Natural killer cell (primary cell): ENCODE data around the gene SUN5. TPM values are rescaled to one million over a fixed set of nuclear protein-coding genes. Genes with fewer than 3 reads are reported as not detected.

ENCODE experiments used
- ATAC-seq, 3 donors: fragments of 150-1000 bp in 2 of 3; fragments of 200-7000 bp in 1 of 3; cut with Tn5 transposase; 1 replicate in 1 of 3; 2 replicates in 2 of 3; pipeline ENCODE4 v1.10.0; 2021; ENCODE audit warnings: mild to moderate bottlenecking in 2 of 3, moderate library complexity in 2 of 3
- DNase-seq, 2 donors: peaks; one replicate each; pipeline versions ENCODE4 v3.0.0 to v3.0.0-alpha.2; 2013 to 2021; ENCODE audit warnings: mixed read lengths in 1 of 2
- H3K27ac ChIP-seq: one replicate; pipeline ENCODE4 v1.5.1; 2013; ENCODE audit warnings: mild to moderate bottlenecking, low read length
- H3K27me3 ChIP-seq: one replicate; pipeline ENCODE4 v1.6.1; 2013; ENCODE audit warnings: low read length; ENCODE audit not compliant: control insufficient read depth, insufficient read depth
- H3K36me3 ChIP-seq: one replicate; pipeline ENCODE4 v1.6.1; 2013; ENCODE audit warnings: low read length; ENCODE audit not compliant: control insufficient read depth, insufficient read depth
- H3K4me1 ChIP-seq: one replicate; pipeline ENCODE4 v1.6.1; 2013; ENCODE audit warnings: low read length; ENCODE audit not compliant: control insufficient read depth, insufficient read depth
- H3K4me3 ChIP-seq: one replicate; pipeline ENCODE4 v1.5.1; 2013; ENCODE audit warnings: low read length
- H3K9me3 ChIP-seq: one replicate; pipeline ENCODE4 v1.6.1; 2013; ENCODE audit warnings: low read length; ENCODE audit not compliant: control insufficient read depth, insufficient read depth
- H3K27ac Mint-ChIP-seq, 2 donors: one replicate each; pipeline ENCODE4 v1.8.0; 2022; ENCODE audit warnings: mild to moderate bottlenecking in 2 of 2, mixed read lengths in 2 of 2, moderate library complexity in 1 of 2
- H3K27me3 Mint-ChIP-seq, 2 donors: one replicate each; pipeline ENCODE4 v1.8.0; 2022; ENCODE audit warnings: low read depth in 2 of 2, mixed read lengths in 2 of 2
- H3K36me3 Mint-ChIP-seq: one replicate; pipeline ENCODE4 v1.8.0; 2022; ENCODE audit warnings: mixed read lengths
- H3K4me1 Mint-ChIP-seq, 2 donors: one replicate each; pipeline ENCODE4 v1.8.0; 2022; ENCODE audit warnings: mixed read lengths in 2 of 2
- H3K4me3 Mint-ChIP-seq: one replicate; pipeline ENCODE4 v1.8.0; 2022; ENCODE audit warnings: mild to moderate bottlenecking, moderate library complexity, mixed read lengths
- H3K9me3 Mint-ChIP-seq, 2 donors: one replicate each; pipeline ENCODE4 v1.8.0; 2022; ENCODE audit warnings: mixed read lengths in 2 of 2
- WGBS: methylation state at CpG from one replicate; pipeline ENCODE4 v1.1.7; 2013; ENCODE audit warnings: missing lambda C conversion rate; ENCODE audit not compliant: insufficient coverage; 5-methylcytosine and 5-hydroxymethylcytosine counted together
- intact Hi-C: fragments of 100-400 bp; cut with micrococcal nuclease; formaldehyde crosslinking; loops from one replicate; pipeline ENCODE4 v1.14.2; 2022
- total RNA-seq, 4 donors: library from RNA; stranded (reverse); fragments of 120-200 nt in 1 of 4; gene quantifications; one replicate each; pipeline versions ENCODE4 v1.2.3 to v1.2.4, GENCODE V29; 2013 to 2022
- TF ChIP-seq, protein P1 (sequence below): fragments of 200-600 bp; IDR thresholded peaks from one replicate; pipeline ENCODE4 v1.8.0; 2022; ENCODE audit warnings: antibody characterized with exemption

The SUN5 gene
- total RNA-seq, 3 donors from 2014 or later (not counting 1 experiment from before 2014, with no cell fraction given), result not detected

DNA sequence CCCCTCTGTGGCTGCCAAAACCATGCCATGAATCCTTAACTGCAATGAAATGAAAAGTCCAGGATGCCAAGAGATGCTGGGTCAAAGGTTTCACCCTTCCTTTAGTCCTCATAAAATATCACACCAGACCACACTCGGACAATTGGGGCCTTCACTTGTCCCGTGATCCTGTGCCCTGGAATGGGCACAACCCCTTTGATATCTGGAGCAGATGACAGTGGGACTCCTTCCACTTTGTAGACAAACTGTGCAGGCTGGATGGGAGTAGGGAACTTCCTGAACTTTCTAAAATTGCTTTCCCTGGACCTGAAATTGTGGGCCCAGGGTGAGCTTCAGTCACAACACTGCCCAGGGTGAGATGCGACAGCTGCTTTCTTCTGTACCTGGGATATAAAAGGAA lies 17.6 kb upstream of the SUN5 start:
- WGBS, result 87% methylated on average over 3 of the region's 3 CpGs
- H3K27ac Mint-ChIP-seq, result no peak overlapping the region
- no peaks in the 10 kb centered on the region for H3K9me3 ChIP-seq
- no peak overlapping the region for H3K4me3 Mint-ChIP-seq
- no peaks in the 10 kb centered on the region for H3K4me1 Mint-ChIP-seq
- no peaks in the 10 kb centered on the region for H3K27me3 ChIP-seq
- H3K9me3 Mint-ChIP-seq, result no peaks in the 10 kb centered on the region
- ATAC-seq (no peak), DNase-seq (no peak)
- H3K27ac ChIP-seq, result no peak overlapping the region
- H3K27me3 Mint-ChIP-seq, result no peaks in the 10 kb centered on the region
- intact Hi-C loops, result no loop called here
- H3K36me3 Mint-ChIP-seq, result no peaks in the 10 kb centered on the region
- TF ChIP-seq, protein P1, sequence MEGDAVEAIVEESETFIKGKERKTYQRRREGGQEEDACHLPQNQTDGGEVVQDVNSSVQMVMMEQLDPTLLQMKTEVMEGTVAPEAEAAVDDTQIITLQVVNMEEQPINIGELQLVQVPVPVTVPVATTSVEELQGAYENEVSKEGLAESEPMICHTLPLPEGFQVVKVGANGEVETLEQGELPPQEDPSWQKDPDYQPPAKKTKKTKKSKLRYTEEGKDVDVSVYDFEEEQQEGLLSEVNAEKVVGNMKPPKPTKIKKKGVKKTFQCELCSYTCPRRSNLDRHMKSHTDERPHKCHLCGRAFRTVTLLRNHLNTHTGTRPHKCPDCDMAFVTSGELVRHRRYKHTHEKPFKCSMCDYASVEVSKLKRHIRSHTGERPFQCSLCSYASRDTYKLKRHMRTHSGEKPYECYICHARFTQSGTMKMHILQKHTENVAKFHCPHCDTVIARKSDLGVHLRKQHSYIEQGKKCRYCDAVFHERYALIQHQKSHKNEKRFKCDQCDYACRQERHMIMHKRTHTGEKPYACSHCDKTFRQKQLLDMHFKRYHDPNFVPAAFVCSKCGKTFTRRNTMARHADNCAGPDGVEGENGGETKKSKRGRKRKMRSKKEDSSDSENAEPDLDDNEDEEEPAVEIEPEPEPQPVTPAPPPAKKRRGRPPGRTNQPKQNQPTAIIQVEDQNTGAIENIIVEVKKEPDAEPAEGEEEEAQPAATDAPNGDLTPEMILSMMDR, result no peak
- no peaks in the 10 kb centered on the region for H3K36me3 ChIP-seq
- H3K4me1 ChIP-seq, result no peaks in the 10 kb centered on the region
- H3K4me3 ChIP-seq, result no peak overlapping the region

GRCh38 chr20:33020278-33021161 lies 16.3 kb upstream of the SUN5 start:
- Histone ChIP-seq H3K27ac (no peak overlapping the region), H3K27me3 (no peaks in the 10 kb centered on the region), H3K4me3 (no peak overlapping the region), H3K9me3 (no peaks in the 10 kb centered on the region), H3K4me1 (no peaks in the 10 kb centered on the region), H3K36me3 (no peaks in the 10 kb centered on the region)
- Mint-ChIP-seq H3K9me3 (no peaks in the 10 kb centered on the region), H3K36me3 (no peaks in the 10 kb centered on the region), H3K4me1 (no peaks in the 10 kb centered on the region), H3K27ac (no peak overlapping the region), H3K27me3 (no peaks in the 10 kb centered on the region), H3K4me3 (no peak overlapping the region)
- intact Hi-C loops, result no loop called here
- TF ChIP-seq, protein P1, result no peak
- ATAC-seq, result no peak
- DNase-seq, result no peak
- WGBS, result 91% methylated on average over 18 of the region's 18 CpGs

DNA sequence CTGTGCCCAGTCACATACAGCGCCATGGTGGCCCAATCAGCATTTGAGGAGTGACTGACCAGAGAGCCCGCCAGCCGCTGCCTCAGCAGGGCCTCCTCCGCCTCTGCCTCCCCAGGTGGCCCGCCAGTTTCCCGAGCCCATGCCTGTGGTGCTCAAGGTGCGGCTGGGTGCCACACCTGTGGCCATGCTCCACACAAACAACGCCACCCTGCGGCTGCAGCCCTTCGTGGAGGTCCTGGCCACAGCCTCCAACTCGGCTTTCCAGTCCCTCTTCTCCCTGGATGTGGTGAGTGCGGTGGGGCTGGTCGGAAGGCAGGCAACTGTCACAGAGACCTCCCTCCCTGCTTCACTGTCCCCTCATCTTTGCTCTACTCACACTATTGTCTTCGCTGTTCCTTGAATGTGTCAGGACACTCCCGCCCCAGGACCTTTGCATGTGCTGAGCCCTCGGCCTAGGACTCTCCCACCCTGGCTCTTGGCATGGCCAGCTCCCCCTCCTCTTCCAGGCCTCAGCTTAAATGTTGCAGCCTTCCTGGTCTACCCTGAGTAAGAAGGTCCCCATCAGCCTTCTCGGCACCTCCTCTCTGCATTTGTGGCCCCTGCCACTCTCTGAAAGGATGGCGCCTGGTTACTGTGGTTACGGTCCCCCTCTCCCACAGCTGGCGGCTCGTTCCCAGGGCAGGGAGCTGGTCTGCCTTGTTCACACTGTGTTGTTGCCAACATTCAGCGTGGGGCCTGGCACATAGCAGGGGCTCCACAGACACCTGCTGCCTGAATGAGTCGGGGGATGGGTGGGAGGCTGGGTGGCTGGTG lies 15.4 kb upstream of the SUN5 start:
- no peaks in the 10 kb centered on the region for H3K27me3 ChIP-seq
- DNase-seq (no peak), ATAC-seq (no peak)
- H3K4me3 ChIP-seq, result no peak overlapping the region
- WGBS, result 93% methylated on average over 23 of the region's 23 CpGs
- no peaks in the 10 kb centered on the region for H3K9me3 ChIP-seq
- Mint-ChIP-seq H3K4me1 (peaks cover 0 to 1% of the 10 kb centered on the region in 2 donors), H3K27ac (no peak overlapping the region), H3K9me3 (no peaks in the 10 kb centered on the region), H3K36me3 (no peaks in the 10 kb centered on the region), H3K27me3 (no peaks in the 10 kb centered on the region), H3K4me3 (no peak overlapping the region)
- TF ChIP-seq, protein P1, result no peak
- no peaks in the 10 kb centered on the region for H3K36me3 ChIP-seq
- H3K4me1 ChIP-seq, result no peaks in the 10 kb centered on the region
- no peak overlapping the region for H3K27ac ChIP-seq
- intact Hi-C loops, result no loop called here
